ENCODE measurements around the gene THAP12. TPM values are rescaled to one million over a fixed set of nuclear protein-coding genes. Genes with fewer than 3 reads are reported as not detected.
"Not testable (repeated sequence)": the region's sequence is repeated elsewhere in the genome, so short reads cannot be mapped to it uniquely, and the experiment has no call there.

THAP12 gene, protein sequence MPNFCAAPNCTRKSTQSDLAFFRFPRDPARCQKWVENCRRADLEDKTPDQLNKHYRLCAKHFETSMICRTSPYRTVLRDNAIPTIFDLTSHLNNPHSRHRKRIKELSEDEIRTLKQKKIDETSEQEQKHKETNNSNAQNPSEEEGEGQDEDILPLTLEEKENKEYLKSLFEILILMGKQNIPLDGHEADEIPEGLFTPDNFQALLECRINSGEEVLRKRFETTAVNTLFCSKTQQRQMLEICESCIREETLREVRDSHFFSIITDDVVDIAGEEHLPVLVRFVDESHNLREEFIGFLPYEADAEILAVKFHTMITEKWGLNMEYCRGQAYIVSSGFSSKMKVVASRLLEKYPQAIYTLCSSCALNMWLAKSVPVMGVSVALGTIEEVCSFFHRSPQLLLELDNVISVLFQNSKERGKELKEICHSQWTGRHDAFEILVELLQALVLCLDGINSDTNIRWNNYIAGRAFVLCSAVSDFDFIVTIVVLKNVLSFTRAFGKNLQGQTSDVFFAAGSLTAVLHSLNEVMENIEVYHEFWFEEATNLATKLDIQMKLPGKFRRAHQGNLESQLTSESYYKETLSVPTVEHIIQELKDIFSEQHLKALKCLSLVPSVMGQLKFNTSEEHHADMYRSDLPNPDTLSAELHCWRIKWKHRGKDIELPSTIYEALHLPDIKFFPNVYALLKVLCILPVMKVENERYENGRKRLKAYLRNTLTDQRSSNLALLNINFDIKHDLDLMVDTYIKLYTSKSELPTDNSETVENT
- total RNA-seq, result 47.9 TPM

DNA sequence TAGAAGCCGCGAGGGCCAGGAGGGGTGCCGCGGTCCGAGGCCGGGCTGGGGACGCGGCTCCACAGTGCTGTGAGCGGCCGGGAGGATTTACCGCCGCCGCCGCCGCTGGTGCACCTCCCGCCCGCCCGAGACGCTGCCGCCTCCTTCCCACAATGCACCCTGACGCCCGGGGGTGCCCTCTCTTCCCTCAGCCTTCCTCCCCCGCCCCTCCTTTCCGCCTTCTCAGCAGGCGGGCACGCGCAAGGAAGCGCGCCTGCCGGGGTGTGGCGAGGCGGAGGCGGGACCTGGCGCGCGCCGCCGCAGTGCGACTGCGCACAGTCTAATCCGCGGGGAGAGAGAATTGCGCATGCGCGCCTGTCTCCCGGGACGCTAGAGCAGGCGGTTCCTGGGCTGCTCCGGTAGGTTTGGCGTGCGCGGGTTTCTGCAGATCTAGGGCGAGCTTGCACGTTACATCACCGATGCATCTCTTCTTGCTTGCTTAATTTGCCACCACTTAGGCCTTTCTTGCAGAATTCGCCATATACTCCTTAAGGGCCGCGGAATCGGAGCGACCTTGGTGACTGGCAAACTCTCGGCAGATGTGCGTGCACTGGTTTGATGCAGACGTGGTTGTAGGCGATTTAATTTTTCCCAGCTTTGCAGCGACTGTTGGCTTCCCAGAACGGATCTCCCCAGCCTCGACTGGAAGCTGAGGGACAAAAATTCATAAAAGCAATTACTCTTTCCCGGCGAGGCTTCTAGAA, at the start of gene THAP12, which contains the start of gene GVQW3:
Gene THAP12 (minus strand): TSS at position 156 of the 743 bp plus-strand sequence. CDS start 296 bp downstream, outside the sequence.
Gene GVQW3 (plus strand): TSS at position 347 of the 743 bp plus-strand sequence. CDS start 506 bp downstream, outside the sequence.
- peak; percentile 99 for DNase-seq

DNA sequence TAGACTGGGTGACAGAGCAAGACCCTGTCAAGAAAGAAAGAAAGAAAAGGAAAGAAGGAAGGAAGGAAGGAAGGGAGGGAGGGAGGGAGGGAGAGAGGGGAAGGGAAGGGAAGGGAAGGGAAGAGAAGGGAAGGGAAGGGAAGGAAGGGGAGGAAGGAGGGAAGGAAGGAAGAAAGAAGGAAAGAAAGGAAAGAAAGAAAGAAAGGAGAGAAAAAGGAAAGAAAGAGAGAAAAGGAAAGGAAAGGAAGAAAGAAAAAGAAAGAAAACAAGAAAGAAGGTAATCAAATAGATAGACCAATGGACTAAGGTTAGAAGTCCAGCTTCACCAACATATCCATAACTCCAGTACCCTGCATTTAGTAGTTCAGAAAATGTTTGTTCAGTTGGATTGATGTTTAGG, 45.7 kb upstream of the THAP12 start:
- DNase-seq, result no peak

DNA sequence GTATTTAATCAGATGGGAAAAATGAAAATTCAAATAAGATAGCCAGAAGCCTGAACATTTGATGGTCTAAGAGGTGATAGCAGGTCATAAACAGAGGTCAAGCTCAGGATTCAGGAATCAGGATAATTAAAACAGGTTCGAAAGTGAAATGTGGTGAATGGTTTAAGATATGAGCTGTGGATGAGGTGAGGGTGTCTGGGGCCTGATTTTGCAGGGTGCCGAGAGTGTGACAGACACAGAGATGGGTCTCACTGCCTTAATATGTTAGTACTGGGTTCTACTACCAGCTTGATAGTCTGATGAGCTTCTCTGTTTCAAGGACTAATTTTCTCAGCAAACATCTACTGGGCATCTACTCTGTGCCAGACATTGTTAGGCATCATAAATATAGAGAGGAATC, 44.0 kb upstream of the THAP12 start:
- DNase-seq, result no peak

DNA sequence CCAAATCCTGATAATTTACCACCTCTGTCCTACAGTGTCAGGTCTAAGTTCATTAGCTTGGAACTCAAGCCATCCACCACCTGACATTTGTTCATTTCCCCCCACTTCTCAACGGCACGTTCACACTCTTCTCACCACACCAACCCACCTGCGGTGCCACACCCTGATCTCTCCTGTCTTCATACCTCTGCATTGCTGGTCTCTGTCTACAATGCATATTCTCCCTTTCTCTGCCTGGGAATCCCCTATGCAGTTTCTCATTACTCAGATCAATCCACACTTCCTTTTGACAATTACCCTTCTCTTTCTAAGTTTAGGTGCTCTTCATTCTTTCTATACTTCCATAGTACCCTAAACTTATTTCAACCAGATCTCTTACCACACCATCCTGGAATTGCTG, 43.4 kb upstream of the THAP12 start:
- DNase-seq, result no peak

DNA sequence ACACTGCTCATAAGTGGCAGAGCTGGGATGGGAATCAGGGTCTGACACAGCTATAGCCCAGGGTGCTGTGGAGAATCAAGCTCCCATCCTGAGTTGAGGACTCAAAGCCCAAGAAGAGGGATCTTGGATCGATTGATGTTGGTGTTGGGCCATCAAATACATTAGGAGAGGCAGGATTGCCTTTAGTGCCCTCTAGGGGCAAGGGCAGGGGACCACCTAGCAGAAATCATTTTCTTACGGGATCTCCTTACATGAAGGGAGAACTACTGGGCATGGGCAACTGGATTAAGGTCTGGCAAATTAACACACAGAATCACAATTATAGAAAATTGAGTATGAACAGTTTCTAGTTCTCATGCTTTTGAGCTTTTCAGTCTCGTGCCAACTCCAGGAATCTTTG, 39.0 kb upstream of the THAP12 start:
- DNase-seq, result no peak

DNA sequence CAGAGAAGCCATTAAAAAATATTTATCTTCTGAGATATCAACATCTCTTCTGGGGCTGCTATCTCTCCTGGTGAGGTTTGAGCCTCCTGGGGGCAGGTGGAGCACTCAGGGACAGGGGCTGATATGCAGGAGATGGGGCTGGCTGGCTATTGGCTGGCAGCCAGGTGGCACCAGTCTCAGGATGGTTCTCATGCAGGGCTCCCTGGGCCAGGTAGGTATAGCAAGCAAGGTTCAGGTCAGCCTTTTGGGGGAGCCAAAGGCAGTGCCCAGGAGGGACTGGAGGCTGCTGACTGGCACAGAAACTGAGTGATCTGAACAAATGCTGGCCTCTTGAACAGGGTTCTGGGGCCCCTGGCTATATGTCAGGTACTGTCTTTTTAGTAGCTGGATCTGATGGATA, 34.1 kb upstream of the THAP12 start:
- no peak for DNase-seq

DNA sequence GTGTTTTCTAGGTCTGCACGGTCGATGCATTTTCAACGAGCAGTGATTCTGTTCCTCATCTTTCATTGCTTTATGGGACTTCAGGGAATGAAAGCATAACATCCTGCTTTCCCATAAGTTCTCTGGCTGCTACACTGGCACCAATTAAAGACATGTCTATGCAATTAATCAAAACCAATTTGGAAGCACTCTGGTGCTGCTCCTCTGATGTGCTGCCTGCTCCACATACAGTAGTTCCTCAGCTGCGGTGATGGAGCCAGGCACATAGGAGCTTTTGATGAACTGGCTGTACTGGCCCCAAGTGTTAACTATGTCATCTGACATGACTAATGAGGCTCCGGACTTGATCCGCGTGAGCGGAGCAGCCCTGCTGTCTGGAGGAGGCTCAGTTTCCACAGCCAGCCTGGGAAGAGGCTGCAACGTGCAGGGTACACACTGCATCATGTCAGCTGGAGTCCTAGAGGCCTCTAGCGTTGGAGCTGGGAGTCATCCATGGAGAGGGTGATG, 30.0 kb upstream of the THAP12 start:
- peak; percentile 49 for DNase-seq

DNA sequence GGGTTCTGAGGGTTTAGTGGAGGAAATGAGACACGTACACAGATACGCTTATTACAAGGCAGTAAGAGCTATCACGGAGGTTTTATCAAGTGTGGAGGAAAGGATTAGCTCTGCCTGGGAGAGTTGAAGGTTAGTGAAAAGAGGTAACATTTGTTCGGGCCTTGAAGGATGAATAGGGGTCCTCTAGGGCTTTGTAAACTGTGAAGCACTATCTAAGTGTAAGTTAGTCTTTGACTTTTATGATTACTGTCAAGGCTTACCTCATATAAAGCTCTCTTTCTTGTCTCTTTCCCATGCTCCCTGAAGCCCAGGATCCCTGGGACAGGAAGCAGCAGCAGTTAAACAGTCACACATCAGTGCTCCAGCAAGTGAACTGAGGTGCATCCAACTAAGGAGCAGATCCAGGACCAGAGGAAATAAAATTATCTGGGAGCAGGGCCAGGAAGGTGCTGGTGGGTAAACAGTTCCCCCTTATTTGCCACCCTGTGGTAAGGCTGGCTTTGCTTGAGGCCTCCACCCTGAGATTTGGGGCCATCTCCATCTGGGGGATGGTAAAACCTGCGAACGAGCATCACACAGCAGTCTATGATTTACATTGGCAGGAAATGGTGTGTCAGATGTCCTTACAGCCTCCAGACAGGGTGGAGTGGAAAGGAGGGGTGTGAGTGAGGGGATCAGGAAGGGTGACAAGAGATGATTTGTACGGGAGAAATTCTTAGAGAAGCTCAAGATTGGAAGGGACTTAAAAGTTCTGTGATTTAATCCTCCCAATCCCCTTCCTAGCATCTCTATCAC, 27.4 kb upstream of the THAP12 start:
- no peak for DNase-seq

DNA sequence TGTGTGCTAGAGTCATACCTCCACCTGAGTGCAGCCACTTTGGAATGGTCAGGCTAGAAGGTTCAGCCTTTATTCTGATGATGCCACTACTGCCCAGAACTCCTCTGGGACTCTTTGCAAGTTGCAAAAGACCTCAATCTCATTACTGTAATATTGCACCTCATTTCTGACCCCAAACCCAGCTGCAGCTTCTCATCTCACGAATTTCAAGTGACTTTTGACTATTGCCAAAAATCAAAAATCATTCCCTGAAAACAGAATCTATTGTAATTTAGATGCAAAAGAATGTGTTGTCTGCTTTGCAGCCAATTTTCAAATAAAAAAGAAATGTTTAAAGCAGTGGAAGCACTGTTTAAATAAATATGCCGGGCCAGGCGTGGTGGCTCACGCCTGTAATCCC, 25.4 kb upstream of the THAP12 start:
- no peak for DNase-seq

DNA sequence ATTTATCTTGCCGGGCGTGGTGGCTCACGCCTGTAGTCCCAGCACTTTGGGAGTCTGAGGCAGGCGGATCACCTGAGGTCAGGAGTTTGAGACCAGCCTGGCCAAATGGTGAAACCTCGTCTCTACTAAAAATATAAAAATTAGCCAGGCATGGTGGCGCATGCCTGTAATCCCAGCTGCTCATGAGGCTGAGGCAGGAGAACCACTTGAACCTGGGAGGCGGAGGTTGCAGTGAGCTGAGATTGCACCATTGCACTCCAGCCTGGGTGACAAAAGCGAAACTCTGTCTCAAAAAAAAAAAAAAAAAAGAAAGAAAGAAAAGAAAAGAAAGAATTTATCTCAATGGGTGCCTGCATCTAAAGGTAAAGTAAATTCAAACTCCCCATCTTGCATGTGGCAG, 20.6 kb upstream of the THAP12 start:
- DNase-seq, result not testable (repeated sequence)

DNA sequence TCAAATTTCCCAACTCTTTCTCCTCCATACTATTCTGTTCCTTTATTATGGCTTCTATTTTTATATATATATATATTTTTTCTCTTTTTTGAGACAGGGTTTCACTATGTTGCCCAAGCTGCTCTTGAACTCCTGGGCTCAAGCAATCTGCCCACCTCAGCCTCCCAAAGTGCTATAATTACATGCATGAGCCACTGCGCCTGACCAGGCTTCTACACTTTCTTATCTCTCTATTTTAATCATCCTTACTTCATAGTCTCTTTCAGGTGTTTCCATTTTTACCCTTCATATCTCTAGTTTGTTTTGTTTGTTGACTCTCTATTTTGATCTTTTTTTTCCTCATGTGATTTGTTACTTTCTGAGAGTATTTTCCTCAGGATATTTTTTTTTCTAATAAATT, 20.0 kb upstream of the THAP12 start:
- DNase-seq, result no peak

DNA sequence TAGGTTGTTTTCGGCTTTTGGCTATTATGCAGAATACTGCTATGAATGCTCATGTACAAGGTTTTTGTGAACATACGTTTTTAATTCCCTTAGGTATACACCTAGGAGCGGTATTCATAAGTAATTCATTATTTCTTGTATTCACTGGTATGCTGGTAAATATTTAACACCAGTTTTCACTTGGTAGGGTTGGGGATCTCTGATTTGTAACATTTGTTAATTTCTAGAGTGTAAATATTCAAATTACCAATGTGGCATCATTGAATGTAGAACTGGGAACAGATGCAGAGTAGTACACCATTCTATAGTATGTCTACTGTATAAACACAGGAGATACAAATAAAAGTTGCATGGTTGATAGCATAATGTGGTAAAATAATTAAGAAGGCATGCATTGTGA, 16.5 kb upstream of the THAP12 start:
- no peak for DNase-seq

DNA sequence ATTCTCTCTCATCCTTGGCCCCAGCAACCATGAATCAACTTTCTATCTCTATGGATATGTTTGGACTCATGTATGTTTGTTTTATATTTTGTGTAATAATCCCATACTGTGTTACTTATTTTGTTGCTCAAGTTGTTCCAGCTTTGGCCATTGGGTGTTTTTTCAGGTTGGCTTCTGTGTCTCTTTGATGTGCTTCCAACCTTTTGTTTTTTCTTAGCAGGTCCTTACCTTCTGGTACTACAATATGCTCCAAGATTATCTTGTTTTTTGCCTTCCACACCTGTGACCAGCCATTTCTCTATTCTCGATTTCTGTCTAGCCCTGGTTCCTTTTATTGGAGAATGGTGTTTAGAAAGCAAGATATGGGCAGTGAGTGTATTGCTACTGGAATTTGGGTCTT, 14.4 kb upstream of the THAP12 start:
- DNase-seq, result no peak

DNA sequence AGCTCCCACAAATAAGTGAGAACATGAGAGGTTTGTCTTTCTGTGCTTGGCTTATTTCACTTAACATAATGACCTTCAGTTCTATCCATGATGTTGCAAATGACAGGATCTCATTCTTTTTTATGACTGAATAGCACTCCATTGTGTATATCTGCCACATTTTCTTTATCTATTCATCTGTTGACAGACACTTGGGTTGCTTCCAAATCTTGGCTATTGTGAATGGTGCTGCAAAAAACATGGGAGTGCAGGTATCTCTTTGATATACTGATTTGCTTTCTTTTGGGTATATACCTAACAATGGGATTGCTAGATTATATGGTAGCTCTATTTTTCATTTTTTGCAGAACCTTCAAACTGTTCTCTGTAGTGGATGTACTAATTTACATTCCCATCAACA, 13.5 kb upstream of the THAP12 start:
- DNase-seq, result no peak

DNA sequence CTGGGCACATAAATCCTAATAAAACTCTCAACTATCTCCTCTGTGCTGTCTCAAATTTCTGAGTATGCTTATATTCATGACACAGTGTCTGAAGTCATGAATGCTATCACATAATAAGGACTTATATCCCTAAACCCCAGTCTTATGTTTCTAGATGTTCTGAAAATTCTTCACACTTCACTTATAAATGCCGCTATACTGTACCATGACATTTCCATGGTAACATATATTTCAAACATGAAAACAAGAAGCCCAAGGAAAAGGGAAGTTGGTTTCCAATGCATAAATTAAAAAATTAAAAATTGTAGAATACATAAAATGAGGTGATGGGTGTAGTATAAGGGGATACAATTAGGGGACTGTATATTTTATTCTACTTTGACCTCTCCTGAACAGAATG, 11.9 kb upstream of the THAP12 start:
- no peak for DNase-seq

DNA sequence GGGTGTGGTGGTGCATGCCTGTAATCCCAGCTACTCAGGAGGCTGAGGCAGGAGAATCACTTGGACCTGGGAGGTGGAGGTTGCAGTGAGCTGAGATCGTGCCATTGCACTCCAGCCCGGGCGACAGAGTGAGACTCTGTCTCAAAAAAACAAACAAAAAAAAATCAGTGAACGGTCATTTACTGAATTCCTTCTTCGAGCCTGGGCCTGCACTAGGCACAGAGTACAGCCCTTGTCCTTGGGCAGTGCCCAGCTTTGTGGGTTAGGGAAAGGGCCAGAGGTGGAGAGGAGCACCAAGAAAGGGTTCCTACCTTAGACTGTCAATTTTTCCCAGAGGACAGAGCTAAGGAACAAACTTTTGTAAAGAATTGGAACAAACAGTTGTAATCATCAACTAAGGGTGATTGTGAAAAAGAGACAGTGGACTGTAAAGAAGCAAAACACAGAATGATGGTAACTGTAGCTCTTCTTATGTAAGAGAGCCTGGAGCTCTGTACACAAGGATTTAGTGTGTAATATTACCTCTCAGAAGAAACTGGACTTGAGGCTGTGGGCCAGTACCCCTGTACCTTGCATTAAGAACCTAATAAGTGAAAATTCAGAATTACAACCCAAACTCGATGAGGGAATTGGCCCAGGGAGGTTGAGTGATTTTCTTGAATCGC, 11.0 kb upstream of the THAP12 start:
- no peak for DNase-seq

DNA sequence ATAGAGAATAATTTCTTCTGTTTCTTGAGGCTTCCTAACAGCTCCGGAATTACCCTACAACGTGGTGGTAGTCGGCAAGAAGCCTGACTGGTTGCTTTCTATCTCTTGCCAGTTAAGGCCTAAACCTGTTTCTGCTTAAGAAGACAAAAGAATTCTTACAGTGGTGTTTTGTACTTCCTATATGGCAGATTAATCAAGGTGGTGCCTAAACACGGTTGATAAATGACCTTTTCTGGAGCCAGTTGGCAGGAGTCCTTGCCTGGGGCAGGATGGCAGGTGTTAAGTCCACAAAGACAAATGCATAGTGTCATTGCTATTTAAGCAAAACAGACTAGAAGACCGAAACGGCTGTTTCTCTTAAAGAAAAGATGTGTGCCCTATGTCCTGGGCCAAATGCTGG, 10.1 kb upstream of the THAP12 start:
- DNase-seq, result peak; percentile 12

DNA sequence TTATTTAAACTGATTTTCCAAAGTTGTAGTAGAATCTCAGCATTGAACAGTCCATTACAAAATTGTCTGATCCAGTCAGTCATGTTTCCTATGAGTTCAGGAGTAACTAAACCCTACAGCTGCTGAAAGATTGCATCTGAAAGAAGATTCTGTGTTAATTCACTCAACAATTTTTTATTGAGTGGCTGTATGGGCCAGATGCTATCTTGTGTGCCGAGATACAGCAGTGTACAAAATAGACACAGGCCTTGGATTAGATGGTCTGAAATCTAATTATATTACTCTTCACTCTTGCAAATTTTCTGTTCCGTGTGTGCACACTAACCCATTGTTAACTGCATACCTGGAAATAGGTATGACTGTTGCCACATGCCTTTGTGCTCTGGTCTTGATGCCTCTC, 7.5 kb upstream of the THAP12 start:
- no peak for DNase-seq

DNA sequence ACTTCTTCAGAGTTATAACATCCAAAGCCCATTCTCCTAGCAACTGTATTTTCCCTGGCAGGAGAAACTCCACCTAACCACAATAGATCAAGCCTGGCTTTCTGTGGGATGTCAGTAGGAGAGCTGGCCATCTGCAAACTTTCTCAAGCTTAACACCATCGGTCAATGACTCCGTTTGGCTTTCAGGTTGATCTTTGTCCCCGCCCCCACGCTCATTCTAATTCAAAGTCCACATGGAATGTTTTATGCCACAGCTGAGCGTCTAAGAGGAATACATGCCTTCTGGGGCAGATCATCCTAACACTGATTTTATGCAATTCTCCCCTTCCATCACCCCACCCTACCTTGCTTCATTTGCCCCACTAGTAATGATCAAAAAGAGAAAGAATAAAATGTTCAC, 5.0 kb upstream of the THAP12 start:
- no peak for DNase-seq

DNA sequence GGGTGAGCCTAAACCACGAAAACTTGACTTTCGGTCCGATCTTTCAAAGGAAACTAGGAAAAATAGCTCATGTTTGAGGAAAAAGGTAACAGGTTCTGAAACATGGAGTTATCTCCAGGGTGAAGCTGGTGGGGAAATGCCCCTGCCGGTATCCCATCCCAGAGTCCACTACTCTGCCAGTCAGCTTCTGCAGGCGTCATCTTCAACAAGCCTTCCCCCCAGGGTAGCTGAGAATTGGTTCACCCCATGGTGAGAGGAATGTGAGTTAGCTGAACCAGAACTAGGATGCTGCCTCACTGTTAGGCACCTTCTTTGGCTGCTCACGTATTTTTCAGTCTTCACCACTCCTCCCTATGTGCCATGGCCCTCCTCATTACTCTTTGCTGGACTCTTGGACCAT, 1.3 kb upstream of the THAP12 start:
- DNase-seq, result no peak
